ENCODE results near the gene ITGAX. TPM values are rescaled to one million over a fixed set of nuclear protein-coding genes. Genes with fewer than 3 reads are reported as not detected.

ITGAX gene
- polyA plus RNA-seq, 1 of the 3 experiments (the other 2 are of a cell fraction): 0.66 TPM

GRCh38 chr16:31382485-31383161, 27.6 kb downstream of the ITGAX start:
- H3K9me2 ChIP-seq: no peaks in the 10 kb centered on the region
- no peak overlapping the region for H3K9ac ChIP-seq
- H2AFZ ChIP-seq (ENCODE audit: low read depth): no peak overlapping the region
- H3K36me3 ChIP-seq (replicated peaks in 1 of 2; ENCODE audit: control insufficient read depth in 1 of 2, insufficient read depth in 2 of 2, low read length in 1 of 2): no peaks in the 10 kb centered on the region
- WGBS (ENCODE audit: low lambda C conversion rate): 13% methylated on average over 14 of the region's 14 CpGs
- ChIA-PET POLR2A (no interaction called here), CTCF (interaction anchor here (0.6 to 1.8 kb wide), 14 partner anchors 9 to 397 kb away, joined by 3 to 9 read pairs (median 3); partner anchors contain the start of genes HSD3B7 and ZNF843)
- no peak overlapping the region for H3K27ac ChIP-seq (ENCODE audit: low read depth in 2 of 2, low read length in 1 of 2)
- peak overlapping the region in 1 of 2 experiments; percentile 26; a peak in 1 of 4 replicates for H3K4me3 ChIP-seq (ENCODE audit: low read depth in 2 of 2, low read length in 1 of 2)
- no peaks in the 10 kb centered on the region for H3K9me3 ChIP-seq
- peaks cover 72% of the 10 kb centered on the region for H3K27me3 ChIP-seq (ENCODE audit: insufficient read depth)
- no peak overlapping the region for H3K4me2 ChIP-seq
- H3K79me2 ChIP-seq (ENCODE audit: insufficient read depth): no peaks in the 10 kb centered on the region
- H3K4me1 ChIP-seq (ENCODE audit: control insufficient read depth in 1 of 2, insufficient read depth in 2 of 2, low read depth in 1 of 2, low read length in 1 of 2): no peaks in the 10 kb centered on the region
- no peak for TF ChIP-seq TAF1 (IDR thresholded peaks at IDR 0.05; ENCODE audit: borderline replicate concordance, low read depth, low read length)
- TF ChIP-seq, protein P1, sequence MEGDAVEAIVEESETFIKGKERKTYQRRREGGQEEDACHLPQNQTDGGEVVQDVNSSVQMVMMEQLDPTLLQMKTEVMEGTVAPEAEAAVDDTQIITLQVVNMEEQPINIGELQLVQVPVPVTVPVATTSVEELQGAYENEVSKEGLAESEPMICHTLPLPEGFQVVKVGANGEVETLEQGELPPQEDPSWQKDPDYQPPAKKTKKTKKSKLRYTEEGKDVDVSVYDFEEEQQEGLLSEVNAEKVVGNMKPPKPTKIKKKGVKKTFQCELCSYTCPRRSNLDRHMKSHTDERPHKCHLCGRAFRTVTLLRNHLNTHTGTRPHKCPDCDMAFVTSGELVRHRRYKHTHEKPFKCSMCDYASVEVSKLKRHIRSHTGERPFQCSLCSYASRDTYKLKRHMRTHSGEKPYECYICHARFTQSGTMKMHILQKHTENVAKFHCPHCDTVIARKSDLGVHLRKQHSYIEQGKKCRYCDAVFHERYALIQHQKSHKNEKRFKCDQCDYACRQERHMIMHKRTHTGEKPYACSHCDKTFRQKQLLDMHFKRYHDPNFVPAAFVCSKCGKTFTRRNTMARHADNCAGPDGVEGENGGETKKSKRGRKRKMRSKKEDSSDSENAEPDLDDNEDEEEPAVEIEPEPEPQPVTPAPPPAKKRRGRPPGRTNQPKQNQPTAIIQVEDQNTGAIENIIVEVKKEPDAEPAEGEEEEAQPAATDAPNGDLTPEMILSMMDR (IDR thresholded peaks at IDR 0.05): peak; percentile 70
- no peak for TF ChIP-seq SIN3A (IDR thresholded peaks at IDR 0.05; ENCODE audit: borderline replicate concordance, low read depth, low read length)
- TF ChIP-seq SMC3 (IDR thresholded peaks at IDR 0.05; ENCODE audit: low read depth, low read length): peak; percentile 40; the same call in 1 of the 2 replicates
- TF ChIP-seq FOXM1 (IDR thresholded peaks at IDR 0.05; ENCODE audit: low read depth): no peak
- peak; percentile 60 for TF ChIP-seq RAD21 (IDR thresholded peaks at IDR 0.05; ENCODE audit: low read length)
- TF ChIP-seq, protein P2, sequence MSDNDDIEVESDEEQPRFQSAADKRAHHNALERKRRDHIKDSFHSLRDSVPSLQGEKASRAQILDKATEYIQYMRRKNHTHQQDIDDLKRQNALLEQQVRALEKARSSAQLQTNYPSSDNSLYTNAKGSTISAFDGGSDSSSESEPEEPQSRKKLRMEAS (IDR thresholded peaks at IDR 0.05; ENCODE audit: low read depth): 0 out of 2 replicates have a peak, but pooled peaks have one; percentile 16
- no peak for TF ChIP-seq NFIC (IDR thresholded peaks at IDR 0.05; ENCODE audit: borderline replicate concordance)
- DNase-seq: peak; percentile 71
- peaks cover 5% of the 10 kb centered on the region for H3F3A ChIP-seq (replicated peaks; ENCODE audit: insufficient read depth)
- H4K20me1 ChIP-seq (ENCODE audit: insufficient read depth): no peaks in the 10 kb centered on the region

GRCh38 chr16:31385680-31386079, 30.7 kb downstream of the ITGAX start:
- DNase-seq: no peak
- TF ChIP-seq RFX5 (IDR thresholded peaks at IDR 0.05; ENCODE audit: low read length): no peak
- TF ChIP-seq FOSL2 (IDR thresholded peaks at IDR 0.05; ENCODE audit: borderline replicate concordance, low read depth): no peak
- TF ChIP-seq MXI1 (IDR thresholded peaks at IDR 0.05; ENCODE audit: low read depth, low read length): no peak
- no peak for TF ChIP-seq RCOR1 (IDR thresholded peaks at IDR 0.05; ENCODE audit: low read length)
- TF ChIP-seq POLR2AphosphoS5 (IDR thresholded peaks at IDR 0.05; ENCODE audit: low read depth, low read length): no peak
- TF ChIP-seq TAF1 (IDR thresholded peaks at IDR 0.05; ENCODE audit: borderline replicate concordance, low read depth, low read length): no peak
- no peak for TF ChIP-seq EZH2phosphoT487 (IDR thresholded peaks at IDR 0.05; ENCODE audit: borderline replicate concordance, low read depth)
- TF ChIP-seq RXRA (IDR thresholded peaks at IDR 0.05; ENCODE audit: borderline replicate concordance, low read depth): no peak
- TF ChIP-seq, protein P2 (IDR thresholded peaks at IDR 0.05; ENCODE audit: low read depth): no peak
- TF ChIP-seq NFIC (IDR thresholded peaks at IDR 0.05; ENCODE audit: borderline replicate concordance): no peak
- TF ChIP-seq, protein P3, sequence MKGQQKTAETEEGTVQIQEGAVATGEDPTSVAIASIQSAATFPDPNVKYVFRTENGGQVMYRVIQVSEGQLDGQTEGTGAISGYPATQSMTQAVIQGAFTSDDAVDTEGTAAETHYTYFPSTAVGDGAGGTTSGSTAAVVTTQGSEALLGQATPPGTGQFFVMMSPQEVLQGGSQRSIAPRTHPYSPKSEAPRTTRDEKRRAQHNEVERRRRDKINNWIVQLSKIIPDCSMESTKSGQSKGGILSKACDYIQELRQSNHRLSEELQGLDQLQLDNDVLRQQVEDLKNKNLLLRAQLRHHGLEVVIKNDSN (IDR thresholded peaks at IDR 0.05; ENCODE audit: borderline replicate concordance, low read depth): no peak
- no peak for TF ChIP-seq ELF1 (IDR thresholded peaks at IDR 0.05)
- TF ChIP-seq ZBTB33 (IDR thresholded peaks at IDR 0.05; ENCODE audit: borderline replicate concordance, low read depth): no peak
- TF ChIP-seq GABPA (IDR thresholded peaks at IDR 0.05; ENCODE audit: low read depth): no peak
- TF ChIP-seq TCF12 (IDR thresholded peaks at IDR 0.05): no peak
- no peak for TF ChIP-seq YY1 (IDR thresholded peaks at IDR 0.05; ENCODE audit: low read depth)
- no peak for TF ChIP-seq JUND (IDR thresholded peaks at IDR 0.05)
- TF ChIP-seq PBX3 (IDR thresholded peaks at IDR 0.05): no peak

More at GRCh38 chr16:31385680-31386079, 30.7 kb downstream of the ITGAX start:
- H3K9me3 ChIP-seq: no peaks in the 10 kb centered on the region
- no peak overlapping the region for H3K9ac ChIP-seq
- H3F3A ChIP-seq (replicated peaks; ENCODE audit: insufficient read depth): peaks cover 7% of the 10 kb centered on the region
- H3K4me3 ChIP-seq (ENCODE audit: low read depth in 2 of 2, low read length in 1 of 2): no peak overlapping the region
- H2AFZ ChIP-seq (ENCODE audit: low read depth): no peak overlapping the region
- H3K27ac ChIP-seq (ENCODE audit: low read depth in 2 of 2, low read length in 1 of 2): no peak overlapping the region
- H3K79me2 ChIP-seq (ENCODE audit: insufficient read depth): no peaks in the 10 kb centered on the region
- H3K9me2 ChIP-seq: no peaks in the 10 kb centered on the region
- no peaks in the 10 kb centered on the region for H4K20me1 ChIP-seq (ENCODE audit: insufficient read depth)
- no peaks in the 10 kb centered on the region for H3K4me1 ChIP-seq (ENCODE audit: control insufficient read depth in 1 of 2, insufficient read depth in 2 of 2, low read depth in 1 of 2, low read length in 1 of 2)
- WGBS (ENCODE audit: low lambda C conversion rate): 15% methylated on average over 4 of the region's 4 CpGs
- 0 out of 2 replicates have a peak overlapping the region, but pooled peaks have one; percentile 13 for H3K4me2 ChIP-seq
- ChIA-PET POLR2A (no interaction called here), CTCF (no interaction called here)
- H3K36me3 ChIP-seq (replicated peaks in 1 of 2; ENCODE audit: control insufficient read depth in 1 of 2, insufficient read depth in 2 of 2, low read length in 1 of 2): no peaks in the 10 kb centered on the region
- peaks cover 75% of the 10 kb centered on the region for H3K27me3 ChIP-seq (ENCODE audit: insufficient read depth)

Data from SK-N-SH (cell line).